GM19238 (cell line): ENCODE measurements around the gene NUCKS1.
A peak's percentile ranks its signal among the peaks of the same experiment; 100 is the strongest.
"Not testable (repeated sequence)": the region's sequence is repeated elsewhere in the genome, so short reads cannot be mapped to it uniquely, and the experiment has no call there.

Experiments
- DNase-seq: peaks from one replicate; pipeline ENCODE4 v3.0.0; 2011; ENCODE audit warnings: low spot score; ENCODE audit not compliant: insufficient read length

NUCKS1 gene

DNA sequence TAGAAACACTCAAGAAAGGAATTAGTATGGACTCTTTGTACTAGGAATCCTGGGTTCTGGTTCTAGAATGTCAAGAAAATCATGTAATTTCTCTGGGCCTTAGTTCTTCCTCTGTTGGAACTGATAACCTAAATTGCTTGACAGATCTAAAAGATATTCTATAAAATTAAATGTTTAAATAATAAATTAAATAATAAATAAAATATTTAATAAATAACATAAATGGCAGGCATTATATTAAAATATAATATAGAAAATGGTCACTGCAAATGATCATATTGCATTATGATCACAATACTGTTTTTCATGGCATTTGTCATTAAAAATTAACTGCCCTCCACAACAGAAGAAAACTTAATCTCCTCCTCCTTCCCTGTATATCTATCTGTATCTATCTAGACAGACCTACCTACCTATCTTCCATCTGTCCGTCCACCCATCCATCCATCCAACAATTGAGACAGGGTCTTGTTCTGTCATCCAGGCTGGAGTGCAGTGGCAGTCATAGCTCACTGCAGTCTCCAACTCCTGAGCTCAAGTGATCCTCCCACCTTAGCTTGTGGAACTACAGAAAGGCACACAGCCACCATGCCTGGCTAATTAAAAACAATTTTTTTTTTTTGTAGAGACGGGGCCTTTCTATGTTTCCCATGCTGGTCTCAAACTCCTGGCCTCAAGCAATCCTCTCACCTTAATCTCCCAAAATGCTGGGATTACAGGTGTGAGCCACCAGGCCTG, 16.4 kb downstream of the NUCKS1 start:
- DNase-seq, result no peak

DNA sequence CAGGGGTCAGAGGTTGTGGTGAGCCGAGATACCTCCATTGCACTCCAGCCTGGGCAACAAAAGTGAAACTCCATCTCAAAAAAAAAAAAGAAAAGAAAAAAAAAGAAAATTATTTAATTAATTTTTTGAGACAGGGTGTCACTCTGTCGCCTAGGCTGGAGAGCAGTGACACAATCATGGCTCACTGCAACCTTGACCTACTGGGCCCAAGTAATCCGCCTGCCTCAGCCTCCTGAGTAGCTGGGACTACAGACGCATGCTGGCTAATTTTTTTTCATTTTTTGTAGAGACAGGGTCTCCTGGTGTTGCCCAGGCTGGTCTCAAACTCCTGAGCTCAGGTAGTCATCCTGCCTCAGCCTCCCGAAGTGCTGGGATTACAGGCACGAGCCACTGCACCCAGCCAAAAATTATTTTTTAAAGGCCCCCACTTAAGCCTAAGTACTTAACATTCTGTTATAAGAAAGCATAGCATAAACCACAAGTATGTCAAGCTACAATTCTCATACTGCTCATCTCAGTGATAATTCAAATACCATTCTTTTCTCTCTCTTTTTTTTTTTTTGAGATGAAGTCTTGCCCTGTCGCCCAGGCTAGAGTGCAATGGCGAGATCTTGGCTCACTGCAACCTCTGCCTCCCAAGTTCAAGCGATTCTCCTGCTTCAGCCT, 19.9 kb downstream of the NUCKS1 start:
- no peak for DNase-seq

DNA sequence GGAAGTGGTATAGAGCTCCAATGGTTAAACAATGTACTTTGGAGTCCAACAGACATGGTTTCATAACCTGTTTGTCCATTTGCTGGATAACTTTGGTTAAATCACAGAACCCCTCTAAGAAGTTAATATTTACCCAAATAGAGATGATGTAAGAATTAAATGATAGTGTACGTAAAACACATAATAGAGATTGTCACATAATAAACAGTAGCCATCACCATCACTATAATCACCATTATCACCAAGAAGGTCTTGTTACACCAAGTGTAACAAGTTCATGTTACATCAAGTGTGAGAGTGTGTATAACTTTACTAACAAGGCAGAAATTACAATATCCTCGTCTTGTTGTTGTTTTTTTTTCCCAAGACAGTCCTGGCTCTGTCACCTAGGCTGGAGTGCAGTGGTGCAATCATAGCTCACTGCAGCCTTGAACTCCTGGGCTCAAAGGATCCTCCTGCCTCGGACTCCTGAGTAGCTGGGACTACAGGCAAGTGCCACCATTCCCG, 23.3 kb downstream of the NUCKS1 start:
- DNase-seq, result no peak

DNA sequence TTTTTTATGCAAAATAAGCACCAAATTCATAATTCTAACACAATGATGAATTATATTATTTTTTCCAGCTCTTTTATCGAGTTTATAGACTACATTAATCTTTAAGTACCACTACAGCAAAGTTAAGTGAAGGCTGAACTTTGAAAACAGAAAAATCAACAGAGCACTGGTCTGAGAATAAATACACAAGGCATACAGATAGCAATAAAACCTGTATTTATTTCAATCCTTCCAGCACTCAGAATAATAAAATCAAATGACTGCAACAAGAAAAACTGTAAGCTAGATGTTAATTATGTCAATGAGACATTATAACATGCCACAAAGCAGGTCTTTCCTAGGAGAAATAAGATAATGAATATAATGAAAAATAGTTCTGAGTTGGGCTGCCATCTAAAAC, 24.5 kb downstream of the NUCKS1 start:
- DNase-seq, result no peak

DNA sequence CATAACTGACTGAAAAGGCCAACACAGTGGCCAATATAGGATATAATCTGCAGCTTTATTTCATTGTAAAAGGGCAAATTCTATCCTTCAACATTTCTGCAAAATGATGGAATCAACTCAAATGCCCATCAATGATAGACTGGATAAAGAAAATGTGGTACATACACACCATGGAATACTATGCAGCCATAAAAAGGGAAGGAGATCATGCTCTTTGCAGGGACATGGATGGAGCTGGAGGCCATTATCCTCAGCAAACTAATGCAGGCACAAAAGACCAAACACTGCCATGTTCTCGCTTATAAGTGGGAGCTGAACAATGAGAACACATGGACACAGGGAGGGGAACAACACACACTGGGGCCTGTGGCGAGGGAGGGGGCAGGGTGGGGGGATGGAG, 29.2 kb downstream of the NUCKS1 start:
- DNase-seq, result not testable (repeated sequence)

DNA sequence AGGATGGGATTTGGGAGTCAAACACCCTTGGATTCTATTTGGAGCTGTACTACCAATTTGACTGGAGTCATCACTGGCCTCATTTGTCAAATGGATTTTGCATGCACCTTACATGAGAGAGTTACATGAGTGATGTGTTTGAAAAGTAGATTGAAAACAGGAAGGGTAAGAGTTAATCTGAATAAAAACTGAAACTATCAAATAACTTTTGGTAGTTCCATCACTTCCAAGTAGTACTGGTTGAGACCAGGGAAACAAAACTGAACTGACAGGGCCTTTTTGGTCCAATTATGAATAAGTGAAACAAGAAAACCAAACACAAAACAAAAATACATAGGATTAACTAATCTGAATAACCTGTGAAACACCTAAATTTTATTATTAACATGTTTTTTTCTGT, 30.2 kb downstream of the NUCKS1 start:
- no peak for DNase-seq

DNA sequence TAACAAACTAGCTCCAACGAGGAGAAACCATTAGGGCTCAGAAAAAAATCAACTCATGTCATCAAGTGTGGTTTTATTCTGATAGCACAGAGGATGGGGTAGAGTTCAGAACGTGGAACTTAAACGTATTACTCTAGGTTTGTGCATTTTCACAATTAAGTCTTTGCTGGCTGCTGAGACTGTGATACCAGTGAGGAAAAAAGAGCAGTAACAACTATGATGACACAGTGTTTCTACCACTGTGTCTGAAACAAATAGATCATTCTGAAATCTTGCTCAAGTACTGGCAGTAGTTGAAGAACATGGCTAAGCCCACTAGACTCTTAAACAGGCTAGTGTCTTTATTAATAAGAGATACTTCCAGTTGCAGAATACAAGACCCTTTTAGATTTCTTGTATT, 31.0 kb downstream of the NUCKS1 start:
- DNase-seq, result no peak

DNA sequence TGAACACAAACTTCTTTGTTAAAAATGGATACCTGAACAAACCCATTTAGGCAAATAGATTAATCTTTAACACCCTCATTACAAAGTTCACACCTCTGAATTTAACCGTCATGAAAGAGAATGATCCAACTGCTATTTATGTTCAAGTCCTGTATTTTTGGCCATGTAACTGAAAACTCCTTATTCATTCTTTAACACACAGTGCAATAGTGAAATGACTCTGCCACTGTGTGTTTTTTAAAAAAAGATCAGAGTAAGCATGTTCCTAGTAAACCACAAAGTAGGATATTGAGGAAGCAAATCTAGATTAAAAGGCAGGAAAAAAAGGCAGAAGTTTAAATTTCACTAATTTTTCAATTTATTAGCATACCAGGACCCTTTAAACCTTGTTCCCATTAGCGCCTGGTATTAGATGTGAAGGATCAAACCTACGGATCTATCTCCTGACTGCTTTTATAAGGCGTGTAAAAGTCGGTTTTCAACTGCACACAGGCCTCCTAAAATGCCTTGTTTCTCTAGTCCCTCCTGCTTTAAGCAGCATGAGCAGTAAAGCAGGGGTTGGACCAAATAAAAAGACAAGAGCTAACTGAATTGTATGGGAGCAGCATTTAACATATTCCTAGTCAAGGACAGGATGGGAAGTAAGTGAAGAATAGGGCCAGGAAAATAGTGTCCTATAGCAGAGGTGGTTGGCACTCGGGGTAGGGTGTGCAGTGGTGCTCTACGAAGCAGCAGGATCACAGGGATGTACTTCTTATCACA, 33.4 kb downstream of the NUCKS1 start:
- no peak for DNase-seq

DNA sequence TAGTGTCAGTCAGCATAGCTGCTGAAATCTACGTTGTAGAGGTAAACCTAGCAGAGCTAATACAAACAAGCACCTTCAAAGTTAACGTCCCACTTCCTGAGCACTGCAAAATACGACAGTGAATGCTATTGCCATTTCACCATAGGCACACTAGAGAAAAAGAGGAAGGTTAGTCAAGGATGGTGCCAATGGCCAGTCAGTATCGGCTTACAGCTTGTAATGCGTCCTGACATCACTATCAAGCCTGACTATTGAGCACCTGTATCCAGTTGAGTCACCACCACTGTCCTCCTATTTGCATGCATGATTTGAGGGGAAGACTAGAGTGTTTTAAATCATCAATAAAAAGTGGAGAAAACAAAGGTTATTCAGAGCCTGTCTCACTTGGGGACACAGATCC, 34.4 kb downstream of the NUCKS1 start:
- DNase-seq, result no peak

DNA sequence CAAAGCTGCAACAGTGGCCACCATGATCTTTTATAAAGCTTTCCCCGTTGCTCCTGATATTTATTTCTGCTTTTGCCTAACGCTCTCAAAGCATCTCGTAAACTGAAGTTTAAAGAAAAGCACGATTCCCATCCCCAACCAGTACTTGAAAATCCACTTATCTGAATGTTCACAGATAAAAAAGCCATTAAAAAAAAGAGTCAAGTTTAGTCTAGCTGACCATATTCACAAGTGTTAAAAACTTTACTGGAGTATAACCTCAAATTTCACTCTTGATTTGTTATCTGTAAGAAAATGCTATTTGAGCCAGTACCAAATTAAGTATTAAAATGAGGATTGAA, 35.1 kb downstream of the NUCKS1 start:
- no peak for DNase-seq

DNA sequence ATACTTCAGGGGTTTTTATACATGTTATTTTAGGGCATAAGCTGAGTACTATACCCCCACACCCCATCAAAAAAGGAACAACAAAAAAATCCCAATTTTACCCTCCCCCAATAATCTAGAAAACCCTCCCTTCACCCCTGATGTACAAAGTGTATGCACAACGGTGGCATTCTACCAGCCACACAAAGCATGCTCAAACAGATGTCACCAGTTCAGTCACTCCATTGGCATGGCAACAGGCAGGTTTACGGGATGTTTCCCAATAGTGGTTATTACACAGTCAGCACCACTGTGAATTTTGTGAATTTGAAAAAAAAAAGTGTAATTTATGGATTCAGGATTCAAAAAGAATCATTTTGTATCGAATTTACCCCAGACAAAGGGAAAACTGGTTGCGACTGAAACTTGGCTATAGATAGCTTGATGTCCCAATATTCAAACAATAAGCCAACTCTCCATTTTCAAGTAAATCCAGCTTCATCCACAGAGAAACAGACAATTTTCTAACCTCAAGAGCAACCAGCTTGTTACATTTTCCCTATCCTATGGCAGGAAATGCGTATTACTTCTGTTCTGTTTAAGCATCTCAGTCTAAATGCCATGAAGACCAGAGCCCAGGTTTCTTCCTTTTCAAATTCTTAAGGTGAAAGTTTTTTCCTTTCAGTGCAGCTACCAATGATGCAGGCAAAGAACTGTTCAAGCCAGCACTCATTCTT, 35.6 kb downstream of the NUCKS1 start:
- DNase-seq, result no peak

DNA sequence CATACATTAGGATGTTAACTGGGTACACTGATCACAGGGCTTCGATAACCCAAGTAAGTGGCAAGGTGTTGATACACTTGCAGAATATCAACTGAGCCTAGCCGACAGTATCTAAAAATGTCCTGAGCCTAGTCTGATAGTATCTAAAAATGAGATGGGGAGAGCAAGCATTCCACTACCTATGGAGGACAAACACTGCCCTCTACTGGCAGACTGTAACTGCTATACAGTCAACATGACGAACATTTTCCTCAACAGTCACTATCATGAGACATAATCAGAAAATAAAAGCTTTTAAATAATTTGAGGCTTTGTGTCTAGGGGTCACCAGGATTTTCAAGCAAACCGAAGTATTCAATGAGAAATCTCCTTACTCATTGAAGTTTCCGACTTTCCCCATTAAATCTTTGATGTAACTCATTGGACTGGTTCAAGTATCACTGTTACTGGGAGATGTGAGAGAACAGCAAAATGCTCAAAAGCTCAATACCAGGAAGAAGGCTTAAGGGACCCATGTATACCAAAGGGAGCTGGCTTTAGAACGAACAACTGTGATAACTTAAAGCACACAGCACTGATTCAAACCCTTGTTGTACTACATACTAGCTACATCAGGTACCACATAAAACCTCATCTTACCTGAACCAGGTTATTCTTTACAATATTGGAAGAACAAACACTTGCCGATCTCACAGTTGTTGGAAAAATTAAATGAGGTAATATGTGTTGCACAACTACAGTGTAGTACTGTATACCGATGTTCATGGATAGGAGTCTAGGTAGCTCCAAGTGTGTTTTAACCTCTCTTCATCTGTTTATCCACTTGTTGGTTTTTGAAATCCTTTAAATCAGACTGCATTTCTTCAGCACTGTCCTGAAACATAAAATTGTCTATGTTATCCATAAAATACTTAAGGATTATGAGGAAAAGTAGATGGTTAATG, 38.6 kb downstream of the NUCKS1 start:
- peak; percentile 32 for DNase-seq

DNA sequence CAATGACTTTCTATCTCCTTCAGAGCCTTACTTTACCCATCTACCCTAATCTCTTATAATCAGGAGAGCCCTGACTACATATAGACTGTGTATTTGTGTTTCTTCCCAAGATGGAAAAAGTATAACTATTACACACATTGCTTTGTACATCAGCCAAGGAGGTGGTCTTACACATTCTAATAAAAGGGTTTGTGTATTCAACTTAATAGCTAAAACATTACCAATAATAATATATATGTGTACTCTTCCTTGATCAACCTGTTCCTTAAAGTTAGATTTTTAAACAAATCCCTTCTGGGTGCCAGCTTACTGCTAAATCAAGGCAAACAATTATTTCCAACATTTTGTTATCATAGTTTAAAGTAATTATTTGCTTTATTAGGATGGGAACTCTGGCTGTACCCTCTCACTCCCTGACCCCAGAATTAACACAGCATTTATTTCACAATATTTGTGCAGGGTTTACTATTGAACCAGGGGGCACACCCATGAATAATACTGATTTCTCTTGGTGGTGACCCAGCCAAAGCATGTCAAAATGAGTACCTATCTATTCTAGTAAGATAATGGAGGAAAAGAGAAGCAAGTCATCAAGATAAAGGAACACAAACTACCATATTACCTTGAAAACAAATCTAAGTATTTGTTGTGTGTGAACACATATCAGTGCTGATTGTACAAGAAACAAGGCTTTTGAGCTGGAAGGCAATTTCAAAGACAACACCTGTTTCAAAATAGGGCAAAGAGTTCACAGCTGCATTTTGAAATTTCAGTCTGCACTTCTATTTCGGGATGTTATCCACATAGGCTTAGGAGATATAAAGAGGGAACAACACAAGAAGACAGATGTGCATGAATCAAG, 39.5 kb downstream of the NUCKS1 start:
- no peak for DNase-seq

DNA sequence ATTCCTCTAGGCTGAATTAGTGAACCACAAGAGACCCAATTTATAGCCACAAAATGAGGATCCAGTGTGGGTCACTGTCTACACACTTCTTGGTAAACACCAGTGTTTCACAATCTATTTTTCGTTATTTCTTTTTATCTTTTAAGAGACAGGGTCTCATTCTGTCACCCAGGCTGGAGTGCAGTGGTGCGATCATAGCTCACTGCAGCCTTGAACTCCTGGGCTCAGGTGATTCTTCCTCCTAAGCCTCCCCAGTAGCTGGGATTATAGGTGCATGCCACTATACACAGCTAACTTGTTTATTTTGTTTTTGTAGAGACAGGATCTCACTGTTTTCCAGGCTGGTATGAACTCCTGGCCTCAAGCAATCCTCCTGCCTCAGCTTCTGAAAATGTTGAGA, 40.3 kb downstream of the NUCKS1 start:
- no peak for DNase-seq

DNA sequence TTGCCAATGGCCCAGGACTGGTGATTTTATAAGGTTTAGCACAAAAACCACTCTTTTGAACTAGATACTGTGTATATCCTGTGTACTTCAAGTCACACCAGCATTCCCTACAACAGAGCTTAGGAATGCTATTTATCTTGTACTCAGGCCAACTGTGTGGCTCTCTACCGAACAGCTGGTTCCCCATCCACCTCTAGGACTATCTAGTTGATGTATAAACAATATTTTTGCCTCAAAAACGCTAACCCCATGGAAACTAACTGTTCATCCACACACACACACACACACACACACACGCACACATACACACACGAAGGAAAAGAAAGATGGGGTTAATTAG, 41.0 kb downstream of the NUCKS1 start:
- DNase-seq, result no peak

DNA sequence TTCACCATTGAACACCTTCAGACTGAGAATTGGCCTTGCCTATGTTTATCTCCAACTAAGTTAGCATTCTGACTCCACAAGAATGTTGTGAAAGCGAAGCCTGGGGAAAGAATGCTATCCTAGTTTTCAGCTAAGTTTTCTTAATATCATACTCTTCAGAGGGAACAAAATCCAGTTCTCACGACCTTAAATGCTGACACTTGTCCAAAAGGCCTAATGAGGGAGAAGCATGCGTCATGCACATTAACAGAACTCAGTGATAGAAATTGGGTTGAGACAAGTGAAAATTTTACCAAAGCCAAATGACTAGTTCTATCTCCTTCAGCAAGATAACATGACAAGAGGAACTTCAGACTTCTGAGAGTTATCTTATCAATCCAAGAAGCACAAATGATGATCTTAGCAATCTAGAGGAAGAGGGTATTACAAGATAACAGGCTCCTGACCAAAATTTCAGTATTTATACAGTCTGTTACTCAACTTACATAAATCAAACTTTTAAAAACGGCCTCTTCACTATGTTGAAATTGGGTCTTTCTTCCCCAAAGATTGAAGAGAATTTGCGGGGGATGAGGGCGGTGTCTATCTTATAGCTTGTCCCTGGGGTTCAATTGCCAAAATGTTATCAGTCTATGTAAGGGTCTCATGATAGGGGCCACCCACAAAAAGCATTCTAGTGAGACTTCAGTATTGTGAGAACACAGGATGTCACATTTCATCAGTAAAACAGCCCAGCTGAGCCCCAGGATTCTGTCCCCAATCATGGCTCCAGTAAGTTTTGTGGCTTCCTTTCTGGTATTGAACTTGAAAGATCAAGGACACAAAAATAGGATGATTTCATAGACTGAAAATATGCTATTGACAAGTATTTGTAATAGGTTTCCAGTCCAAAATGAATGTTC, 43.1 kb downstream of the NUCKS1 start:
- no peak for DNase-seq

DNA sequence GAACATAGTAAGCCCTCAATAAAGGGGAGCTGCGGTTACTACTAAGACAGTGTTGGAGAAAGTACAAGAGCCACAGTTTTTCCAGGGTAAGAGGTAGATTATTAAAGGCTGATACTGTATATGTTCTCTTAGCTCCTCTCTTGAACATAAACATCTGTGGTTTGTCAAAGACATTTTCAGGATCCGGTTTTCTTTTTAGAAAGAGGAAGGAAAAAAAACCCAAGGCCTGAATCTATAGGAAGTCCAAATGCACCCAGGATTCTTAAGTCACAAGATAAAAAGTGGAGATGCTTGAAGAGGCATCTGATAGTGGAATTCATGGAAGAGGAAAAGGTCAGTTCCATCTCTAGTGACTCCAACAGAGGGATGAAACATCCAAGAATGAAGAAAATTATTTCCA, 45.1 kb downstream of the NUCKS1 start:
- no peak for DNase-seq

DNA sequence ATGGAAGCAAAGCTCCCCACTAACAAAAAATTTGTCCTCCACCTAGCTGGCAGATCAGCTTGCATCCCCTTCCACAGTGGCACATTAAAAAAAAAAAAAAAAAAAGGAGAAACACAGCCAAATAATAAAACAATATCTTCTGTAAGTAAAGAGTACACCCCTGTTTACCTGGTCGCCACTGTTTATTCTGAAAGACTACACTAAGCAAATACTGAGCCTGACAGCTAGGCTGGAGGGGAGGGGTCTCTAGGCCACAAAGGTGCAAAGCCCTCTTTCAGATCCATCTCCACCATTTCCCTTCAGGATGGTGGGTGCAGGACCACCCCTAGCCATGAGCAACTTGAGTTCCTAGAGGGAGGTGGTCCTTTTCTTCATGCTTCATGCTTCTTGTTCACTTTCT, 46.9 kb downstream of the NUCKS1 start:
- DNase-seq, result no peak

DNA sequence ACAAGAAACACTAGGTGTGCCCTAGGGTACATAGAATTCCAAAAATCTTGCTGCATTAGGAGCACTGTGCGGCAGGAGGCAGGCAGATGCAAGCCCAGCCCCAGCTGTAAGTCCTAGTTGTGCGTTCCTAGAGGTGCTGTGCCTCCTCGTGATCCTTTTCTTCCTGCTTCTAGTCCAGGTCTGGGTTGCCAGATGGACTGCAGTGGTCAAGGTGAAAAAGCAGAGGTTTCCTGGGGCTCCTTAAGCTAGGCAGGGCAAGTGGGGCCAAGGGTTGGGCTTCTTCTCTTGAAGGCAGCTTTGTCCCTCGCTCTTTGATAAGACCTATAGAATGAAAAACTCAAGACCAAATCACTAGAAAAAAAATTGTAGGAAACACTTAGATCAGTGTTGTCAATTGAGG, 48.1 kb downstream of the NUCKS1 start:
- DNase-seq, result no peak
